ENCODE measurements around the gene GLA.

DNA sequence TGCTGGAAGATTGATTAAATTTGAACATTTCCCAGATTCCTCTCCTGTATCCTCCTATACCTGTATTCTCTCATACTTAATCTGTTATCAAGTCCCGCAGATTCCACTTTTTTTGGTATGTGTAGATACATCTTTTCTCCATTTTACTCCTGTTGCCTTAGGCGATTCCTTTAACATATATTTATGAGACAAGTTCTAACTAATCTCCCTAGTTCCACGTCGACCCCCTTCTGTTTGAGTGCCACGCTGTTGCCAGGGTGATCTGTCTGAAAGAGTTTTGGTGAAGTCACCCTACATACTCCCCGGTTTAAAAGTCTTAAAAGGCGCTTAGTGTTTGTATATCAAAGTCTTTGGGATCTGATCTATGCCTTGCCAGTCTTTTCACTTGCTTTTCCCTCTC, 2.7 kb upstream of the GLA start:
- TF ChIP-seq CTCF (IDR thresholded peaks at IDR 0.05; ENCODE audit: low read depth, low read length), result no peak
- TF ChIP-seq EZH2phosphoT487 (IDR thresholded peaks at IDR 0.05; ENCODE audit: low read depth), result no peak

Data from OCI-LY3 (cell line).